ENCODE measurements around the gene SNX8.

DNA sequence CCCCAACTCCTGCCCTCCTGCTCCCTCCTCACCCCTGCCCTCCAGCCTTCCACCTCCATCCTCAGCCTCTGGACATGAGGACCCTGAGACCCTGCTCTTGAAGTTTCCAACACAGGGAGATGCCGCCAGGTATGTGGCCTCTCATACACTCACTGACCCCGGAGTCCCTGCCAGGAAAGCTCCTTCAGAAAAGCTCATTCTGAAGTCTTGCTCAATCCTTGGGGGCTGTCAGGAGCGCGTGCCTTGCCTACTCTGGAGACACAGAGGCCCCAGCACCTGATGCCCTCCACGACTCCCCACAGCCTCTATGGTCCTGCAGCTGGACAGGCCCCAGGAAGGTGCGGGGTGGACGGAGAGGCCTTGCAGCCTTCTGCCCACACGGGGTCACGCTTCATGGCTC is 61.2 kb downstream of the SNX8 start:
- no peak for TF ChIP-seq YY1 (IDR thresholded peaks at IDR 0.05; ENCODE audit: insufficient read depth, insufficient read length)
- no peak for TF ChIP-seq ZNF274 (IDR thresholded peaks at IDR 0.05; ENCODE audit: low read depth, low read length)
- no peak for TF ChIP-seq SUZ12 (IDR thresholded peaks at IDR 0.05; ENCODE audit: extremely low read depth, insufficient read depth, insufficient read length)

Measured in NT2/D1 (cell line).